Right ventricle myocardium superior (tissue), 1 donor: ENCODE measurements around the gene VPS51. TPM values are rescaled to one million over a fixed set of nuclear protein-coding genes. Genes with fewer than 3 reads are reported as not detected.

Experiments used
- ATAC-seq: fragments of 200-7000 bp; cut with Tn5 transposase; one replicate; pipeline ENCODE4 v1.9.1; 2020; ENCODE audit warnings: mild to moderate bottlenecking; ENCODE audit not compliant: poor library complexity
- DNase-seq: peaks from one replicate; pipeline ENCODE4 v3.0.0-alpha.2; 2020
- intact Hi-C: fragments of 100-400 bp; cut with DNase I; formaldehyde crosslinking; loops from one replicate; pipeline ENCODE4 v1.11.2; 2022
- total RNA-seq: library from RNA; stranded (reverse); fragmentation: NEBNext Ultra II Directional; extraction: Animal tissue kit (Norgen Biotek cat#: 25700); gene quantifications from one replicate; pipeline ENCODE4 v1.2.1, GENCODE V29; 2021
- donor health status: DM: no; HTN: yes; CAD: no; lungs with severe emphysema.

Gene VPS51
- total RNA-seq, 1 donor from 2014 or later: 88.1 TPM

GRCh38 chr11:65127473-65128181, 31.6 kb downstream of the VPS51 start:
- no peak for DNase-seq
- ATAC-seq: no peak
- intact Hi-C loops: no loop called here

GRCh38 chr11:65128182-65129145, 32.5 kb downstream of the VPS51 start:
- DNase-seq: no peak
- ATAC-seq: no peak
- intact Hi-C loops: no loop called here

- ATAC-seq (no peak), DNase-seq (no peak)
- intact Hi-C loops: no loop called here
Observed at GRCh38 chr11:65129649-65130441, 33.8 kb downstream of the VPS51 start.

GRCh38 chr11:65130631-65131416, 34.8 kb downstream of the VPS51 start:
- DNase-seq: no peak
- intact Hi-C loops: no loop called here
- no peak for ATAC-seq

GRCh38 chr11:65131417-65131776, 35.4 kb downstream of the VPS51 start:
- intact Hi-C loops: no loop called here
- ATAC-seq (no peak), DNase-seq (no peak)

GRCh38 chr11:65131895-65132237, 35.9 kb downstream of the VPS51 start:
- no peak for DNase-seq
- ATAC-seq: no peak
- intact Hi-C loops: no loop called here

- intact Hi-C loops: no loop called here
- ATAC-seq (no peak), DNase-seq (no peak)
Observed at GRCh38 chr11:65132238-65132987, 36.4 kb downstream of the VPS51 start.

- intact Hi-C loops: no loop called here
- ATAC-seq: no peak
- no peak for DNase-seq
Observed at GRCh38 chr11:65132988-65133700, 37.1 kb downstream of the VPS51 start.

GRCh38 chr11:65133724-65134123, 37.7 kb downstream of the VPS51 start:
- peak; percentile 72 for DNase-seq
- intact Hi-C loops: no loop called here
- ATAC-seq: no peak

GRCh38 chr11:65134240-65134951, 38.4 kb downstream of the VPS51 start, which contains the start of gene SYVN1:
TSS of gene SYVN1 (minus strand) at chr11:65134519. CDS start at chr11:65133601, 918 bp downstream.
- peak; percentile 94 for ATAC-seq
- intact Hi-C loops: no loop called here

GRCh38 chr11:65134952-65135632, 39.1 kb downstream of the VPS51 start:
- peak; percentile 92 for DNase-seq
- intact Hi-C loops: no loop called here
- ATAC-seq: peak; percentile 92

More at GRCh38 chr11:65134240-65134951, 38.4 kb downstream of the VPS51 start, which contains the start of gene SYVN1:
- peak; percentile 94 for DNase-seq

- DNase-seq (no peak), ATAC-seq (no peak)
- intact Hi-C loops: no loop called here
Observed at GRCh38 chr11:65135633-65136145, 39.7 kb downstream of the VPS51 start.

- DNase-seq (no peak), ATAC-seq (no peak)
- intact Hi-C loops: no loop called here
Observed at GRCh38 chr11:65136515-65137096, 40.6 kb downstream of the VPS51 start.

- intact Hi-C loops: no loop called here
- no peak for ATAC-seq
- DNase-seq: no peak
Observed at GRCh38 chr11:65141896-65142494, 46.0 kb downstream of the VPS51 start.
